Epithelial cell of esophagus (primary cell): ENCODE results near the gene NKTR.

Experiments
- DNase-seq: peaks from one replicate; pipeline ENCODE4 v3.0.0; 2010; ENCODE audit warnings: low read depth
- H3K4me3 ChIP-seq: 2 replicates; pipeline ENCODE4 v1.5.1; 2011; ENCODE audit warnings: mild to moderate bottlenecking, low read length, control low read depth
- TF ChIP-seq, protein P1 (sequence below): IDR thresholded peaks from 2 replicates; pipeline ENCODE4 v1.5.1; 2011; ENCODE audit warnings: low read depth, mild to moderate bottlenecking, low read length, control low read depth, inconsistent platforms; ENCODE audit not compliant: insufficient read depth; ENCODE audit errors: missing control alignments

Gene NKTR

DNA sequence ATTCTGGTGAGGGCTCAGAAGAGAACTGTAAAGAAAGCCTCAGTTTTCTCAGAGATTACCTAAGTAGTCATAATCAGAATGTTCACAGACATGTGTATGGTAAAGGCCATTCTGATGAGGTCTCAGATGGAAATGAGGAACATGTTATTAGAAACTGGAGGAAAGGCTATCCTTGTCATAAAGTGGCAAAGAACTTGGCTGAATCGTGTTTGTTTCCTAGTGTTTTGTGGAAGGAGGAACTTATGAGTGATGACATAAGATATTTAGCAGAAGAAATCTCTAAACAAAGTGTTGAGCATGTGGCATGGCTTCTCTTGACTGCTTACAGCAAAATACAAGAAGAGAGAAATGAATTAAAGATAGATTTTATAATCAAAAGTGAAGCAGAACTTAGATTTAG is 72.0 kb downstream of the NKTR start:
- no peak overlapping the region for H3K4me3 ChIP-seq
- no peak for DNase-seq
- TF ChIP-seq, protein P1, sequence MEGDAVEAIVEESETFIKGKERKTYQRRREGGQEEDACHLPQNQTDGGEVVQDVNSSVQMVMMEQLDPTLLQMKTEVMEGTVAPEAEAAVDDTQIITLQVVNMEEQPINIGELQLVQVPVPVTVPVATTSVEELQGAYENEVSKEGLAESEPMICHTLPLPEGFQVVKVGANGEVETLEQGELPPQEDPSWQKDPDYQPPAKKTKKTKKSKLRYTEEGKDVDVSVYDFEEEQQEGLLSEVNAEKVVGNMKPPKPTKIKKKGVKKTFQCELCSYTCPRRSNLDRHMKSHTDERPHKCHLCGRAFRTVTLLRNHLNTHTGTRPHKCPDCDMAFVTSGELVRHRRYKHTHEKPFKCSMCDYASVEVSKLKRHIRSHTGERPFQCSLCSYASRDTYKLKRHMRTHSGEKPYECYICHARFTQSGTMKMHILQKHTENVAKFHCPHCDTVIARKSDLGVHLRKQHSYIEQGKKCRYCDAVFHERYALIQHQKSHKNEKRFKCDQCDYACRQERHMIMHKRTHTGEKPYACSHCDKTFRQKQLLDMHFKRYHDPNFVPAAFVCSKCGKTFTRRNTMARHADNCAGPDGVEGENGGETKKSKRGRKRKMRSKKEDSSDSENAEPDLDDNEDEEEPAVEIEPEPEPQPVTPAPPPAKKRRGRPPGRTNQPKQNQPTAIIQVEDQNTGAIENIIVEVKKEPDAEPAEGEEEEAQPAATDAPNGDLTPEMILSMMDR: no peak

DNA sequence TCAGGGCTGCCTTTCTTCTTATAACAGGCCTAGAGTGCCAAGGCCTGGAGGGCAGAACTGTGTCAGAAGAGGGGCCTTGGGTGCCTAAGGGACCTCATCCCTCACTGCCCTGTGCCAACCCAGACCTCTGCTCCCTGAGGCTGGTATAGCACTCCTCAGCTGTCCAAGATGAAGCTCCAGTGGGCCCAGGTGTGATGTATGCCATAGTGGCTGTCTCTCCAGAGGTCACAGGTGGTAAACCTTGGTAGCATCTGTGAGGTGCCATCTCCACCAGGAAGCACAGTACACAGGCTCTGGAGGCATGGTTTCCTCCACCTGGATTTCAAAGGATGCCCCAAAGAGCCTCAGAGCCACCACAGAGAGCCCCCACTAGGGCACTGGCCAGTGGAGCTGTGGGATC is 72.6 kb downstream of the NKTR start:
- TF ChIP-seq, protein P1: no peak
- no peak for DNase-seq
- H3K4me3 ChIP-seq: no peak overlapping the region

DNA sequence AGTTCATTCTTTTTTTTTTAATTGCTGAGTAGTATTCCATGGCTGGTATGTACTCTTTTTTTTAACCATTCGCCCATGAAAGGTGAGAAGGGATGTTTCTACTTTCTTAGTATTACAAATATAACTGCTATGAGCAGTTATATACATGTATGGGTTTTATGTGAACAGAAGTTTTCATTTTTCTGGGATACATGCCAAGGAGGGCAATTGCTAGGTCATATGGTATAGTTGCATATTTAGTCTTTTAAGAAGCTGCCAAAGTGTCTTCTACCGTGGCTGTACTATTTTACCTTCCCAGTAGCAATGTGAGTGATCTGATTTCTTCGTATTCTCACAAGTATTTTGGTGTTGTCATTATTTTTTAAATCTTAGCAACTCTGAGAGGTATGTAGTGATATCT is 73.7 kb downstream of the NKTR start:
- no peak for DNase-seq
- TF ChIP-seq, protein P1: no peak
- H3K4me3 ChIP-seq: no peak overlapping the region

DNA sequence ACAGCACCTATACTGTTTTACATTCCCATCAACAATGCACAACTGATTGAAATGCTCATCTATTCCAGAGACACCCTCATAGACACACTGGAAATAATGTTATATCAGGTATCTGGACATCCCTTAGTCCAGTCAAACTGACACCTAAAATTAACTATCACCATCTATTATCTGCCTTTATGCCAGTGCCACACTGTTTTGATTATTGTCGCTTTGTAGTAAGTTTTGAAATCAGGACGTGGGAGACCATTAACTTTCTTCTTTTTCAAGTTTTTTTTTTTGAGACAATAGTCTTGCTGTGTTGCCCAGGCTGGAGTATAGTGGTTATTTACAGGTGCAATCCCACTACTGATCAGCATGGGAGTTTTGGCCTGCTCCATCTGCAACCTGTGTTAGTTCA is 75.4 kb downstream of the NKTR start:
- TF ChIP-seq, protein P1: no peak
- DNase-seq: no peak

DNA sequence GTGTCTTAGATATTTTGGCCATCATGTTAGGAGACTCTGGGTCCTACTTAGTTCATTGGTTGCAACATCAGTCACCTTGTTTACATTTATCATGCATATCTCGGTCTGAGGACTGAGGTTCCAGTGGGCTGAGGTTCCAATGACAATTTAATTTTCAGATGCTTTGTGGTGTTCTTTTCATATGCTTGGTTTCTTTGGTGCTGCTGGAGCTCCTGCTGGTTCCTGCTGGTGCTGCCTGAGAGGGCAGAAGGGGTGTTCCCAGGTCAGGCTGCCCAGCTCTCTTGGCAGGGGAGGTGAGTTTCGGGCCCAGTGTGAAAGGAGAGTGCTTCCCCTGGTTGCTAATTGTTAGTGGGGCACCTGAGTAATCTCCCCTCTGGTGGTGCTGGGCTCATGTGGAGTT is 78.0 kb downstream of the NKTR start:
- no peak overlapping the region for H3K4me3 ChIP-seq
- DNase-seq: no peak
- TF ChIP-seq, protein P1: no peak

More for the DNA sequence above, 75.4 kb downstream of the NKTR start:
- H3K4me3 ChIP-seq: no peak overlapping the region

DNA sequence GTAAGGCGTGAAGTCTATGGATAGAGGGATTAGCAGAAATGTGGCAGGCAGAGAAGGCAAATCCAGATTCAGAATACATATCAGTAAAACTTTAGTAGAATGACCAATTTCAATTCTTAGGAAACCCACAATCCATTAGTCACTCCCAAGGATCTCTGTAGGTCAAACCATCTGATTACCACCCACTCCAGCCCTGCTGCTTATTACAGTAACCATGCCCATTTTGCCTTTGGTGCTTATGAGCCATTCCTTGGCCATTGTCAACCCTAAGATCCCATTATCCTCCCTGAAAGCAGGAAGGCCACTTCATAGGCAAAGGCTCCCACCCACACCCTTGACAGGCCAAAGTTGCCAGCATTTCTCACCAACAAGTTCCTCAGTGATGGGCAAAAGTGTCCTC is 79.8 kb downstream of the NKTR start:
- peak; percentile 23 for DNase-seq
- H3K4me3 ChIP-seq: no peak overlapping the region
- TF ChIP-seq, protein P1: no peak

DNA sequence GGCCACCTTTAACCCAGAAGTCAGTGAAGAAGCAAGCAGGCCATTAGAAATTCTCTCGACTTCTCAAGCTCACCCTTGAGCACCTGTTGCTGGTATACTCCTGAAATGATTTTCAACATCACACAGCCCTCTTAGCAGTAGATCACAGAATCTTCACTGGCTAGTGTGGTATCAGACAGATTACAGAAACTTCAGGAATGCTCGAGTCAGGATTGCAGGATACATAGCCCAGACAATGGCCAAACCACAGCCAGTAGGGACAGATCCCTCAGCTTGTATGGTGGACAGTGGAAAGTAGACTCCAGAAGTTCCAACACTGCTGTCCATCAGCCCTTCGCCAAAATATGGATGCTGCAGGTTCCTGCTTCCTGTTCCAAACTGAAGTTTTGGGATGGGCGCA is 80.3 kb downstream of the NKTR start:
- TF ChIP-seq, protein P1: no peak
- DNase-seq: no peak

More for the DNA sequence above, 80.3 kb downstream of the NKTR start:
- no peak overlapping the region for H3K4me3 ChIP-seq
